ENCODE results near the gene ALOX5AP. TPM values are rescaled to one million over a fixed set of nuclear protein-coding genes. Genes with fewer than 3 reads are reported as not detected.
"Not testable (repeated sequence)": the region's sequence is repeated elsewhere in the genome, so short reads cannot be mapped to it uniquely, and the experiment has no call there.

Gene ALOX5AP
- total RNA-seq, 6 donors from 2014 or later, result 36.7 to 298 (median 151) TPM

DNA sequence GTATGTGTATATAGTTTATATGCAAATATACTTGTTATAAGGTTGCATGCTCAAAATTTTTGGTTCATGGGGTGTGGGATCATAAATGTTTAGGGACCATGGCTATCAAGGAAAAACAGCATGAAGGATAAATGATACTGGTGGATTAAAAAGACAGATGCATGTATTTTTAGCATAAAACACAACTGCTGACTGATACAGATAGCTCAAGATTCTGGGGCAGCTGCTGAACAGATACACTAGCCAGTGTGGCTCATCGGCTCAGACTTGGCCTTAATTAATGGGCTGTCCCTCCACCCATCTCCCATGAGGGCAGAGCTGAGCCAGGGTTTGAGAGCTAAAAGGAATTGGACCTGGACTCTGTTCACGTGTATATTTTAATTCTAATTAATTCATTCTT lies 11.4 kb downstream of the ALOX5AP start:
- WGBS, 2 donors, result 76 to 84% methylated on average over 2 of the region's 2 CpGs
- Histone ChIP-seq H3K27me3 (no peaks in the 10 kb centered on the region), H3K27ac (peak overlapping the region in 3 of 4 donors; percentile 2 to 85 (median 16)), H3K4me1 (peaks cover 27 to 51% (median 45%) of the 10 kb centered on the region in 4 donors), H3K36me3 (no peaks in the 10 kb centered on the region), H3K4me3 (no peak overlapping the region), H3K9me3 (no peaks in the 10 kb centered on the region)
- TF ChIP-seq EP300 (IDR thresholded peaks at IDR 0.05), result no peak
- TF ChIP-seq POLR2AphosphoS5 (IDR thresholded peaks at IDR 0.05), result no peak
- no peak for TF ChIP-seq POLR2A (IDR thresholded peaks at IDR 0.05)
- TF ChIP-seq, protein P1, sequence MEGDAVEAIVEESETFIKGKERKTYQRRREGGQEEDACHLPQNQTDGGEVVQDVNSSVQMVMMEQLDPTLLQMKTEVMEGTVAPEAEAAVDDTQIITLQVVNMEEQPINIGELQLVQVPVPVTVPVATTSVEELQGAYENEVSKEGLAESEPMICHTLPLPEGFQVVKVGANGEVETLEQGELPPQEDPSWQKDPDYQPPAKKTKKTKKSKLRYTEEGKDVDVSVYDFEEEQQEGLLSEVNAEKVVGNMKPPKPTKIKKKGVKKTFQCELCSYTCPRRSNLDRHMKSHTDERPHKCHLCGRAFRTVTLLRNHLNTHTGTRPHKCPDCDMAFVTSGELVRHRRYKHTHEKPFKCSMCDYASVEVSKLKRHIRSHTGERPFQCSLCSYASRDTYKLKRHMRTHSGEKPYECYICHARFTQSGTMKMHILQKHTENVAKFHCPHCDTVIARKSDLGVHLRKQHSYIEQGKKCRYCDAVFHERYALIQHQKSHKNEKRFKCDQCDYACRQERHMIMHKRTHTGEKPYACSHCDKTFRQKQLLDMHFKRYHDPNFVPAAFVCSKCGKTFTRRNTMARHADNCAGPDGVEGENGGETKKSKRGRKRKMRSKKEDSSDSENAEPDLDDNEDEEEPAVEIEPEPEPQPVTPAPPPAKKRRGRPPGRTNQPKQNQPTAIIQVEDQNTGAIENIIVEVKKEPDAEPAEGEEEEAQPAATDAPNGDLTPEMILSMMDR (IDR thresholded peaks at IDR 0.05), result no peak
- ATAC-seq (ENCODE audit: low FRiP score in 2 of 2) (no peak), DNase-seq (no peak)

DNA sequence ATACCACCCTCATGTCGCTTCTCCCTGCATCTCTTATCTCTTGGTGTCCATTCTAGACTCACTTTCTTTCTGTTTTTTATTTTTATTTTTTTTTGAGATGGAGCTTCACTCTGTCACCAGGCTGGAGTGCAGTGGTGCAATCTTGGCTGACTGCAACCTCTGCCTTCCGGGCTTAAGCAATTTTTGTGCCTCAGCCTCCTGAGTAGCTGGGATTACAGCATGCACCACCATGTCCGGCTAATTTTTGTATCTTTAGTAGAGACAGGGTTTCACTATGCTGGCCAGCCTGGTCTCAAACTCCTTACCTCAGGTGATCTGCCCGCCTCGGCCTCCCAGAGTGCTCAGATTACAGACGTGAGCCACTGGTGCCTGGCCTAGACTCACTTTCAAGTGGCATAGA lies 12.5 kb downstream of the ALOX5AP start:
- WGBS, 2 donors, result 69 to 83% methylated on average over 6 of the region's 6 CpGs
- peak in 1 of 2 donors; percentile 59 for DNase-seq
- H3K36me3 ChIP-seq, result not testable (repeated sequence)

DNA sequence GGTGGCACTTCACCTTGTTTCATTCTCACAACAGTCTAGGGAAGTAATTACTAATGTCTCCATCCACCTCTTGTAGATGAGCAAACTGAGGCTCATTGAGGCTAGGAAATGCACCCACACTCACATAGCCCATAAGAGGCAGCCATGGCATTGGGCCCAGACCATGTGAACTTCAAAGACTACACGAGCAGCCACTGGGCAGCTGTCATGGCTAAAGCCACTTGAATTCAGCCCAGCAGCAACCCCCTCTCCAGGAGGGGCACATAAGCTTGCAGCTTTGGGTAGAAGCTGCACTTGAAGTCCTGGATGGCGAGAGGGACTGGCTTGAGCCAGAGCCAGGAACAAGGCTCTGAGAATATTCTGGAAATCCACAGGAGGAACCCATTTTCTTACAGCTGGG lies 13.4 kb downstream of the ALOX5AP start:
- Histone ChIP-seq H3K4me3 (no peak overlapping the region), H3K9me3 (no peaks in the 10 kb centered on the region), H3K27ac (peak overlapping the region in 1 of 4 donors; percentile 85), H3K27me3 (no peaks in the 10 kb centered on the region), H3K4me1 (peaks cover 19 to 36% (median 31%) of the 10 kb centered on the region in 4 donors), H3K36me3 (no peaks in the 10 kb centered on the region)
- 63 to 76% methylated on average over 2 of the region's 2 CpGs for WGBS, 2 donors
- ATAC-seq (ENCODE audit: low FRiP score in 2 of 2), result no peak
- DNase-seq, result no peak
- no peak for TF ChIP-seq POLR2A (IDR thresholded peaks at IDR 0.05)
- no peak for TF ChIP-seq EP300 (IDR thresholded peaks at IDR 0.05)
- TF ChIP-seq POLR2AphosphoS5 (IDR thresholded peaks at IDR 0.05), result no peak
- TF ChIP-seq, protein P1 (IDR thresholded peaks at IDR 0.05), result no peak

More for the DNA sequence above, 12.5 kb downstream of the ALOX5AP start:
- H3K27me3 ChIP-seq; H3K9me3 ChIP-seq; ATAC-seq (ENCODE audit: low FRiP score in 2 of 2); H3K4me3 ChIP-seq: not testable (repeated sequence)
- peaks cover 27 to 45% (median 39%) of the 10 kb centered on the region in 4 donors for H3K4me1 ChIP-seq
- H3K27ac ChIP-seq, result peak overlapping the region in 2 of 4 donors; percentile 28 to 85

DNA sequence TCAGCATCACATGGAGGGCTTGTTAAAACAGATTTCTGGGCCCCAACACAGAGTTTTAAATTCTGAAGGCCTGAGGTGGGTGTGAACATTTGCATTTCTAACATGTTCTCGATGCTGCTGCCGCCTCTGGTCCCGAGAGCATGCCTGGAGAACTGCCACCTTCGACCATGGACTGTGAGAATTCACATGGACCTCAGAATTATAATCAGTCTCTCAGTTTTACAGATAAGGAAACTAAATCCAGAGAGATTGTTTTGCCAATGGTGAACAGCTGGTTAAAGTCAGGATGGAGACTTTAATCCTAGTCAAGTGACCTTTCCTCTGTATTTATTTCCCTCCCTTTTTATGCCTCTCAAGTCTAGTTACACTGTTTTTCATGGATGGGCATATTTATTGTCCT lies 14.7 kb downstream of the ALOX5AP start:
- ATAC-seq (ENCODE audit: low FRiP score in 2 of 2), result no peak
- 90 to 91% methylated on average over 4 of the region's 4 CpGs for WGBS, 2 donors
- H3K36me3 ChIP-seq, result no peaks in the 10 kb centered on the region
- TF ChIP-seq POLR2A (IDR thresholded peaks at IDR 0.05) (no peak), POLR2AphosphoS5 (IDR thresholded peaks at IDR 0.05) (no peak), EP300 (IDR thresholded peaks at IDR 0.05) (no peak)
- TF ChIP-seq, protein P1 (IDR thresholded peaks at IDR 0.05), result no peak
- no peaks in the 10 kb centered on the region for H3K27me3 ChIP-seq
- no peak overlapping the region for H3K27ac ChIP-seq
- H3K4me1 ChIP-seq, result peaks cover 14 to 25% (median 19%) of the 10 kb centered on the region in 4 donors
- no peak overlapping the region for H3K4me3 ChIP-seq
- H3K9me3 ChIP-seq, result no peaks in the 10 kb centered on the region
- no peak for DNase-seq

DNA sequence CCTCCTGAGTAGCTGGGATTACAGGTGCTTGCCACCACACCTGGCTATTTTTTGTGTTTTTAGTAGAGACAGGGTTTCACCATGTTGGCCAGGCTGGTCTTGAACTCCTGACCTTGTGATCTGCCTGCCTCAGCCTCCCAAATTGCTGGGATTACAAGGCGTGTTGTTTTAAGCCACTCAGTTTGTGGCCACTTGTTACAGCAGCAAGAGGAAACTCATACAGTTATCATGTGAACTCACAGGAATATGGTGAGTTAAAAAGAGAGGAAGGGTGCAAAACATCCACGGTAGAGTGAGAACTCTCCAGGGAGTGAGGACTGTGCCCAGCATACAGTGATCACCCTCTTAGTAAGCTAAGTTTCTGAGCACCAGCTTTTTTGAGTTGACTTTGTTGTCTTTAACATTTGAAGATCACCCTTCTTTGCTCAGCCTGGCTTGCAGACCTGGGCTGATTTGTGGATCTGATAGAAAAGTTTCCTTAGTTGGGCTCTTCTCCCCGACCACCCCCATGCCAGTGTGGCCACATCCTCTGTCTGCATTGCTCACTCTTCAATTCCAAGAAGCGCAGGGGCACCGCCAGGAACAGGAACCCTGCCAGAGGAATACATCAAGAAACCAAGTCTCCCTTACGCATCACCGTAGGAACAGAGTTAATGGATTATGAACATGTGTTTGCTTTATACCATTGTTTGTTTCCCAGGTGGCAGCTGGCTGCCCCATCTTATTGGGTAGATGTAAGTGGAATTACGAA lies 16.0 kb downstream of the ALOX5AP start:
- no peak for ATAC-seq (ENCODE audit: low FRiP score in 2 of 2)
- TF ChIP-seq, protein P1 (IDR thresholded peaks at IDR 0.05), result no peak
- TF ChIP-seq POLR2AphosphoS5 (IDR thresholded peaks at IDR 0.05), result no peak
- no peak for TF ChIP-seq POLR2A (IDR thresholded peaks at IDR 0.05)
- no peak for TF ChIP-seq EP300 (IDR thresholded peaks at IDR 0.05)
- no peak overlapping the region for H3K27ac ChIP-seq
- H3K9me3 ChIP-seq, result no peaks in the 10 kb centered on the region
- no peak for DNase-seq
- H3K36me3 ChIP-seq, result no peaks in the 10 kb centered on the region
- H3K4me3 ChIP-seq, result no peak overlapping the region
- no peaks in the 10 kb centered on the region for H3K27me3 ChIP-seq
- peaks cover 3 to 12% (median 7%) of the 10 kb centered on the region in 4 donors for H3K4me1 ChIP-seq
- 81 to 84% methylated on average over 8 of the region's 8 CpGs for WGBS, 2 donors

Data from upper lobe of left lung (tissue), 6 donors.